Hepatocyte (in vitro differentiated cells): ENCODE results near the gene FOXD4L3.
"Not testable (repeated sequence)": the region's sequence is repeated elsewhere in the genome, so short reads cannot be mapped to it uniquely, and the experiment has no call there.

Experiments
- EZH2 ChIP-seq: fragments of 200-600 bp; sonication (generic); IDR thresholded peaks from 2 replicates; pipeline ENCODE4 v1.6.1; 2016; ENCODE audit warnings: antibody characterized with exemption, mild to moderate bottlenecking, borderline replicate concordance
- TF ChIP-seq, protein P1 (sequence below): fragments of 200-600 bp; sonication (generic); IDR thresholded peaks from 2 replicates; pipeline ENCODE4 v1.5.1; 2016; ENCODE audit warnings: antibody characterized with exemption, mild to moderate bottlenecking; ENCODE audit not compliant: poor library complexity

DNA sequence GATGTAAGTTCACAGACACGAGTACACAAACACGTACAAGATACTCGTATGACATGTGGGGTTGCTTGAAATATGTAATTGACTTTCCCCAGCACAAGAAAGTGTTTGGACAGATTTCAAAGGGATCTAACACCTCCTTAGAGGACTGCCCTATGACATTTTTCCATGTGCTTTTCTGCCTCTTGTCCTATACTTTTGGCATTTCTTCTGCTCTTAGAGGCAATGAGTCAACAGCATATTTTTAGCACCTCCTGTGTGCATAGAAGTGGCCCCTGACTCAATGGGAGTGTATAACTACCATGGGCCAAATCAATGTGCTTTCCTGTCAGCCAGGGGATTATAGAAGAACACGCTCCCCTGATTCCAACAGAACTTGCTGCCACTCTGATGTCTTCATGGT, 49.0 kb downstream of the FOXD4L3 start:
- TF ChIP-seq, protein P1, sequence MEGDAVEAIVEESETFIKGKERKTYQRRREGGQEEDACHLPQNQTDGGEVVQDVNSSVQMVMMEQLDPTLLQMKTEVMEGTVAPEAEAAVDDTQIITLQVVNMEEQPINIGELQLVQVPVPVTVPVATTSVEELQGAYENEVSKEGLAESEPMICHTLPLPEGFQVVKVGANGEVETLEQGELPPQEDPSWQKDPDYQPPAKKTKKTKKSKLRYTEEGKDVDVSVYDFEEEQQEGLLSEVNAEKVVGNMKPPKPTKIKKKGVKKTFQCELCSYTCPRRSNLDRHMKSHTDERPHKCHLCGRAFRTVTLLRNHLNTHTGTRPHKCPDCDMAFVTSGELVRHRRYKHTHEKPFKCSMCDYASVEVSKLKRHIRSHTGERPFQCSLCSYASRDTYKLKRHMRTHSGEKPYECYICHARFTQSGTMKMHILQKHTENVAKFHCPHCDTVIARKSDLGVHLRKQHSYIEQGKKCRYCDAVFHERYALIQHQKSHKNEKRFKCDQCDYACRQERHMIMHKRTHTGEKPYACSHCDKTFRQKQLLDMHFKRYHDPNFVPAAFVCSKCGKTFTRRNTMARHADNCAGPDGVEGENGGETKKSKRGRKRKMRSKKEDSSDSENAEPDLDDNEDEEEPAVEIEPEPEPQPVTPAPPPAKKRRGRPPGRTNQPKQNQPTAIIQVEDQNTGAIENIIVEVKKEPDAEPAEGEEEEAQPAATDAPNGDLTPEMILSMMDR: not testable (repeated sequence)
- TF ChIP-seq EZH2: not testable (repeated sequence)
